HG03175 (cell line): Measurements from ENCODE around the gene YWHAE.

Source experiments
- ATAC-seq: cut with Tn5 transposase; IDR thresholded peaks from one replicate; pipeline ENCODE4 v1.9.1; 2021; ENCODE audit warnings: mild to moderate bottlenecking, moderate library complexity; ENCODE audit not compliant: unreplicated experiment

The YWHAE gene

DNA sequence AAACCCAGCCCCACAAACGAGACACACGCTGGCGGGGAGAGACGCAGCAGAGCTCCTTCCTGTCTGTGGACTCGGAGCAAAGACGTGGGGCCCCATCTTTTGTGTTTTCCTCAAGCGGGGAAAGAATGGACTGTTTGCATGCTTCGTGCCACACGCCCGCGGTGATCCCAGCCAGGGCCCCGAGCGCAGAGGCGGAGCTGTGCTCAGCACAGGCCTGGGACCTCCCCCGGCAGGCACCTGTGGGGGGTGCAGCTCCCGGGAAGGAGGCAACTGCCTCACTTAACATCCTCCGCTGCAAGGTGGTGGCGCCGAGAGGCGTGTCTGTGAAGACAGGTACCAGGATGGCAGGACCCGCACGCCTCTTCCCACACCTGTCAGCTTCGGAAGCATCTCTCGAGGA is 101.4 kb downstream of the YWHAE start:
- ATAC-seq, result no peak
